Fibroblast of villous mesenchyme (primary cell): Measurements from ENCODE around the gene TMEM145. TPM values are rescaled to one million over a fixed set of nuclear protein-coding genes. Genes with fewer than 3 reads are reported as not detected.
A peak's percentile ranks its signal among the peaks of the same experiment; 100 is the strongest.

ENCODE experiments used
- DNase-seq: peaks from one replicate; pipeline ENCODE4 v3.0.0-alpha.2; 2010; ENCODE audit warnings: low read depth
- H3K4me3 ChIP-seq: 2 replicates; pipeline ENCODE4 v1.5.1; 2011; ENCODE audit warnings: low read depth, mild to moderate bottlenecking, low read length
- total RNA-seq: library from RNA; depleted of rRNA; stranded (reverse); fragments of >200 nt; gene quantifications from 2 replicates; pipeline ENCODE4 v1.2.3, GENCODE V29; 2012
- TF ChIP-seq, protein P1 (sequence below): IDR thresholded peaks from 2 replicates; pipeline ENCODE4 v1.5.1; 2012; ENCODE audit warnings: low read depth, mild to moderate bottlenecking, low read length; ENCODE audit not compliant: insufficient read depth

TMEM145 gene
- total RNA-seq, 1 donor, result not detected

DNA sequence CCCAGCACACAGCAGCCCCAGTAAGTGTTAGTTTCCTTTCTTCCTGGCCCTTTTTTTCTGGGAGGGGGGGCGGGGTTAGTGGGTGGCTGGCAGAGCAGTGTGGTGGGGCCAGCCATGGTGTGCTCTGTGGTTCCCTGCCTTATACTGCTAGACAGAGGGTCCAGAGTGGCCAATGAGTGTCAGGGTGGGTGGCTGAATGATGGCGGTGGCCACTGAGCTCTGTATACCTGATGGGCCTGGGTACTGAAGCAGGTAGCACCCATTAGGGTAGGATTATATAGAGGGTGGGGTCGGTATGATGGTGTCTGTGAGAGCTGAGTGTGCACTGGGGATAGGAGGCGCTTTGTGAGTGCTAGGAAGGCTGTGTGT is 30.3 kb upstream of the TMEM145 start:
- peak overlapping the region; percentile 57 for H3K4me3 ChIP-seq
- TF ChIP-seq, protein P1, sequence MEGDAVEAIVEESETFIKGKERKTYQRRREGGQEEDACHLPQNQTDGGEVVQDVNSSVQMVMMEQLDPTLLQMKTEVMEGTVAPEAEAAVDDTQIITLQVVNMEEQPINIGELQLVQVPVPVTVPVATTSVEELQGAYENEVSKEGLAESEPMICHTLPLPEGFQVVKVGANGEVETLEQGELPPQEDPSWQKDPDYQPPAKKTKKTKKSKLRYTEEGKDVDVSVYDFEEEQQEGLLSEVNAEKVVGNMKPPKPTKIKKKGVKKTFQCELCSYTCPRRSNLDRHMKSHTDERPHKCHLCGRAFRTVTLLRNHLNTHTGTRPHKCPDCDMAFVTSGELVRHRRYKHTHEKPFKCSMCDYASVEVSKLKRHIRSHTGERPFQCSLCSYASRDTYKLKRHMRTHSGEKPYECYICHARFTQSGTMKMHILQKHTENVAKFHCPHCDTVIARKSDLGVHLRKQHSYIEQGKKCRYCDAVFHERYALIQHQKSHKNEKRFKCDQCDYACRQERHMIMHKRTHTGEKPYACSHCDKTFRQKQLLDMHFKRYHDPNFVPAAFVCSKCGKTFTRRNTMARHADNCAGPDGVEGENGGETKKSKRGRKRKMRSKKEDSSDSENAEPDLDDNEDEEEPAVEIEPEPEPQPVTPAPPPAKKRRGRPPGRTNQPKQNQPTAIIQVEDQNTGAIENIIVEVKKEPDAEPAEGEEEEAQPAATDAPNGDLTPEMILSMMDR, result no peak
- no peak for DNase-seq

GRCh38 chr19:42283188-42284065 is 29.7 kb upstream of the TMEM145 start:
- DNase-seq, result peak; percentile 94
- TF ChIP-seq, protein P1, result no peak

DNA sequence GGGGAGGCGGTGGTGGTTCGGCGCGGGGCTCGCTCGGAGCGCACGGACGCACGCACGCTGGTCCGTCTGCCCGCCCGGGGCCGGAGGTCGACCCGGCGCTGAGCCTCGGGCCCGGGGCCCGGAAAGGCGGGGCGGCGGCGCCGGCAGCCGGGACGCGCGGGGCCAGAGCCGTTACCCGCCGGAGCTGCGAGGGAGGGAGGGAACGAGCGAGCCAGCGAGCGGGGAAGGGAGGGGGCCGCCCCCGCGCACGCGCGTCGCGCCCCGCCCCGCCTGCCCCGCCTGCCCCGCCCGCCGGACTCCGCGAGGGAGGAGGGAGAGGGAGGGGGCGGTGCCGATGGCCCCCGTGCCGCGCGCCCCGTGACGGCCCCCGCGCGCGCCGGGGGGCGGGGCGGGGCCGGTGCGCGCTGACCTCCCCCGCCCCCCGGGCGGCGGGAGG is 29.0 kb upstream of the TMEM145 start:
- TF ChIP-seq, protein P1, result no peak
- H3K4me3 ChIP-seq, result peak overlapping the region; percentile 71
- DNase-seq, result peak; percentile 77

More at GRCh38 chr19:42283188-42284065, 29.7 kb upstream of the TMEM145 start:
- peak overlapping the region; percentile 57 for H3K4me3 ChIP-seq

DNA sequence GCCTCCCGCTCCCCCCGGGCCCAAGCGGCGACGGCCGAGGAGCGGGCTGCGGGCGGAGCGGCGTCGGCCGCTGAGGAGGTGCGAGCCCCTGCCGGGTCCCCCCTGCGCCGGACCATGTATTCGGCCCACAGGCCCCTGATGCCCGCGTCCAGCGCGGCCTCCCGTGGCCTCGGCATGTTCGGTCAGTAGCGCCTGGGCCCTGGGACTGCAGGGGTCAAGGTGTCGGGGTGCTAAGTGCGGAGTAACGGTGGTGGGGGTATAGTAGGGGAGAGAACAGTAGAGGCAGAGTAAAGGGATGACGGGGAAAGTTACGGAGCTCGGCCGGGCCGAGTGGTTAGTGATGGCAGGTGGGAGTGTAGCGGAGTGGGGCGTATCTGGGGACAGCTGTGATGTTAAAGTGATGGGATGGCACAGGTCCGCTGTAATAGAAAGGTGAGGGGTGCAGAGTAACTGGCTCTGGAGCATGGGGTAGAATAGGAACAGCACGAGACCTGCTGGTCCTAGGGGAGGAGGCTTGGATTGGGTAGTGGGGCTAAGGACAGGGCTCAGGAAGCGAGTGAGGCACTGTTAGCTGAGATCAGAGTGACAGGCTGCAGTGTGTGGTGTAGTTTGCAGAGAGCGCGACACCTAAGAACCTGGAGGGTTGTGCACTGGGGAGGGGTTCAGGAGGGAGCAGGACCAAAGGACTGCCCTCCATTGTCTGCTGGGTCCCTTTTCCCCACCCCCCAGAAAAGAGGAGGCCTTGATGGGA is 28.3 kb upstream of the TMEM145 start:
- no peak for DNase-seq
- TF ChIP-seq, protein P1, result no peak
- peak overlapping the region; percentile 71 for H3K4me3 ChIP-seq

DNA sequence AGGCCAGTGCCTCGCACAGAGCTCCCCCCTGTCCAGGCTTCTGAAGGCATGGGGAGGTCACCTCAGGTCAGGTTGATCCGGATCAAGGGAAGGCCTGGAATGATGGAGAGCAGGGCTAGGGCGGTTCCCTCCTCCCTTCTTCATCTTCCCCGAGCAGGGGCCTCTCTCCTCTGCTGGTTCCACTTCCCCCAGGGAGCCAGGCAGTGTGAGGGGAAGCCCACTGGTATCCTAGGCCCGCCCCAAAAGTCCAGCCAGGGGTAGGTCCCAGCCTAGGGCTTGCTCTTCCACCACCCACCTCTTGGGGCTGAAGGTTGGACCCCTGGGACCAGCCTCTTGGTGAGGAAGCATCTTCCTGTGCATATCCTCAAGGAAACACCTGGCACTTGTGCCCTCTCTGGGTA is 27.6 kb upstream of the TMEM145 start:
- DNase-seq, result no peak
- peak overlapping the region; percentile 71 for H3K4me3 ChIP-seq
- TF ChIP-seq, protein P1, result no peak

- TF ChIP-seq, protein P1, result no peak
- H3K4me3 ChIP-seq, result no peak overlapping the region
Measured at GRCh38 chr19:42285988-42286348, 27.1 kb upstream of the TMEM145 start.

More at GRCh38 chr19:42285988-42286348, 27.1 kb upstream of the TMEM145 start:
- no peak for DNase-seq
